ENCODE results near the gene LRRC40.
"Not testable (repeated sequence)": the region's sequence is repeated elsewhere in the genome, so short reads cannot be mapped to it uniquely, and the experiment has no call there.

Gene LRRC40

DNA sequence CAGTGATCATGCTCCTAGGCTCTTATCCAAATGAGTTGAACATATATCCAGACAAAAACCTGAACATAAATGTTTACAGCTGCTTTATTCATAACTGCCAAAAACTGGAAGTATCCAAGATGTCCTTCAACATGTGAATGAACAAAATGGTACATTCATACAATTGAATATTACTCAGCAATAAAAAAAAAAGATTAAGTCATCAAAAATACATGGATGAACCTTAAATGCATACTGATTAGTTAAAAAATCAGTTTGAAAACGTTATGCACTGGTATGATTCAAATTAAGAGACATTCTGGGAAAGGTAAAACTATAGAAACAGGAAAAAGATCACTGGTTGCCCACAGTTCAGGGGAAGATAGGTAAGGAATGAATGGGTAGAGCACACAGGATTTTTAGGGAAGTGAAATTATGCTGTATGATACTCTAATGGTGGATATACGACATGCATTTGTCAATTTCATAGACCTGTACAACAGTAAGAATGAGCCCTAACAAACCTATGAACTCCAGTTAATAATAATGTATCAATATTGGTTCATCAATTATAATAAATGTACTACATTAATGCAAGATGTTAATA lies 3.1 kb downstream of the LRRC40 start:
- no peak for DNase-seq (ENCODE audit: low read depth in 2 of 2)

- no peak for DNase-seq (ENCODE audit: low read depth in 2 of 2)
Measured at GRCh38 chr1:70200065-70200464, 5.3 kb downstream of the LRRC40 start.

GRCh38 chr1:70196333-70196732 lies 9.0 kb downstream of the LRRC40 start:
- no peak for DNase-seq (ENCODE audit: low read depth in 2 of 2)

DNA sequence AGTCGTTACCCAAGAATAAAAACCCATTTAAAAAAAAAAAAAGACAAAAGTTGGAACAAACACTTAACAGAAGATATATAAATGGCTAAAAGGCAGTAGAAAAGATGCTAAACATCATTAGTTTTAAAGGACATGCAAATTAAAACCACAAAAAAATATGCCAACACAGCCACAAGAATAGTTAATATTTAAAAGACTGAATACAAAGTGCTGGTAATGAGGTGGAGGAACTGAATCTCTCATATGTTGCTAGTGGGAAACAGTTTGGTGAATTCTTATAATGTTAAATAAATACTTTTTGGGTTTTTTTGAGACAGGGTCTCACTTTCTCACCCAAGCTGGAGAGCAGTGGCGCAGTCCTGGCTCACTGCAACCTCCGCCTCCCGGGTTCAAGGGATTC lies 10.0 kb downstream of the LRRC40 start:
- DNase-seq (ENCODE audit: low read depth in 2 of 2), result no peak

DNA sequence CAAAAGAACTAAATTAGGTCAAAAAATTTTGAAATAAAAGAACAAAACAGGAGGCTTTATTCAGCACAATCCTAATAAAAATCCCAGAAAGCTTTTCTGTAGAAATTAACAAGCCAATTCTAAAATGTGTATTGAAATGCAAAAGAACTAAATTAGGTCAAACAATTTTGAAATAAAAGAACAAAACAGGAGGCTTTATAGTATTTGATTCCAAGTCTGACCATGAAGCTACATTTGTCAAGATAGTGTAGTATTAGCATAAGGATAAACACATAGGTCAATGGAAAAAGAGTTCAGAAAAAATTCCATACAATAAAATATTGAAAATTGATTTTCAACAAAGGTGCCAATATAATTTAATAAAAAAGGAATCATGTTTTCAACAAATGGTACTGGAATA lies 10.8 kb downstream of the LRRC40 start:
- DNase-seq (ENCODE audit: low read depth in 2 of 2), result no peak

DNA sequence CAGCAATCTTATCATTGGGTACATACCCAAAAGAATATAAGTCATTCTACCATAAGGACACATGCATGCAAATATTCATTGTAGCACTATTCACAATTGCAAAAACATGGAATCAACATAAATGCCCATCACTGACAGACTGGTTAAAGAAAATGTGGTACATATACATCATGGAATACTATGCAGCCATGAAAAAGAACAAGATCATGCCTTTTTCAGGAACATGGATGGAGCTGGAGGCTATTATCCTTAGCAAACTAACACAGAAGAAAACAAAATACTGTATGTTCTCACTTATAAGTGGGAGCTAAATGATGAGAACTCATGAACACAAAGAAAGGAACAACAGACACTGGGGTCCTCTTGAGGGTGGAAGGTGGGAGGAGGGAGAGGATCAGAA lies 12.9 kb downstream of the LRRC40 start:
- DNase-seq (ENCODE audit: low read depth in 2 of 2), result not testable (repeated sequence)

GRCh38 chr1:70190180-70190579 lies 15.2 kb downstream of the LRRC40 start:
- no peak for DNase-seq (ENCODE audit: low read depth in 2 of 2)

DNA sequence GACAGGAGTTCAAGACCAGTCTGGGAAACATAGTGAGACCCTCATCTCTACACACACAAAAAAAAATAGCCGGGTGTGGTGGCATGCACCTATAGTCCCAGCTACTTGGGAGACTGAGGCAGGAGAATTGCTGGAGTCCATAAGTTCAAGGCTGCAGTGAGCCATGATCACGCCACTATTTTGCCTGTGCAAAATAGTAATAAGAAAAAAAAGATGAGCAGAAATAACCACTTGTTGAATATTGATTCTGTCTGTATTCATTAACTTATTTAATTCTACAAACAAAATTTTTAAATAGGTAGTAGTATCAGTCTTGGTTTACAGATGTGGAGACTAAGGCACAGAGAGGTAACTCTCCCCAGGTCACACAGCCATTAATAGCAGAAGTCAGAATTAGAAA lies 16.9 kb downstream of the LRRC40 start:
- DNase-seq (ENCODE audit: low read depth in 2 of 2), result no peak

GRCh38 chr1:70185181-70185580 lies 20.2 kb downstream of the LRRC40 start:
- DNase-seq (ENCODE audit: low read depth in 2 of 2), result not testable (repeated sequence)

DNA sequence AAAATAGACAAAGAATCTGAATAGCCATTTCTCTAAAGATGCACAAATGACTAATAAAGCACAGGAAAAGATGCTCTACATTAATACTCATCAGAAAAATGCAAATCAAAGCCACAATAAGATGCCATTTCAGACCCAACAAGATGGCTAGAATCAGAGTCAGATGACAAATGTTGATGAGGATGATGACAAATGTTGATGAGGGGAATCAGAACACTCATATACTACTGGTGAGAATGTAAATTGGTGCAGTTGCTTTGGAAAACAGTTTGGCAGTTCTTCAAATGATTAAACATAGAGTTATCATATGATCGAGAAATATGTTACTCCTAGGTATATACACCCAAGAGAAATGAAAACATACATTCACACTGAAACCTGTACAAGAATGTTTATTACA lies 33.9 kb downstream of the LRRC40 start:
- DNase-seq (ENCODE audit: low read depth in 2 of 2), result no peak

DNA sequence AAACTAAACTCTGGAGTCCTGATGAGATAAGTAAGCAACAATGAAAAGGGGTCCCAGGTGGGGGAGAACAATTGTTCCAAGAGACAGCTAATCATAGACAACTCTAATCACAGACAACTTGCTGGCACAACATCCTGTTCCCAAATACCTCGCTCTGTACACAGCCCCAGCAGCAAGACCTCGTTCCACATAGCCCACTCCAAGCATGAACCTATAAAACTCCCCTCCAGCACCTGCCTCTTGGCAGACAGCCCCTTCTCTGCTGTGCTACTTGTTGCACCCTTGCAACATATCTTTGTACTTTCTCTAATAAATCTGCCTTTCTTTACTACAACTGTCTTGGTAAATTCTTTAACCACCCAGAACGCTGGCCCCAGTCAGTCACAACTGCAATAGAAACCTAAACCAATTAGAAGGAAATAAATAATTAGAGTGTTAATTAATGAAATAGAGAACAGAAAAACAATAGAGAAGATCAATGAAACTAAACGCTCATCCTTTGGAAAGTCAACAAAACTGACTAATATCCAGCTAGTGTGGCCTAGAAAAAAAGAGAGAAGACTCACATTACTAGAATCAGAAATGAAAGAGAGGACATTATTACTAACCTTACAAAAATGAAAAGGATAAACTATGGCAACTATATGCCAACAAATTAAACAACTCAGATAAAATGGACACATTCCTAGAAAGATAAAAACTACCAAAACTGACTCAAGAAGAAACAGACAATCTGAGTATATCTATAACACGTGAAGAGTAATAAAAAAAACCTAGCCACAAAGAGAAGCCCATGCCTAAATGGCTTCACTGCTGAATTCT lies 36.1 kb downstream of the LRRC40 start:
- DNase-seq (ENCODE audit: low read depth in 2 of 2), result no peak

GRCh38 chr1:70168283-70168682 lies 37.1 kb downstream of the LRRC40 start:
- DNase-seq (ENCODE audit: low read depth in 2 of 2), result no peak

- no peak for DNase-seq (ENCODE audit: low read depth in 2 of 2)
Measured at GRCh38 chr1:70164350-70164749, 41.0 kb downstream of the LRRC40 start.

DNA sequence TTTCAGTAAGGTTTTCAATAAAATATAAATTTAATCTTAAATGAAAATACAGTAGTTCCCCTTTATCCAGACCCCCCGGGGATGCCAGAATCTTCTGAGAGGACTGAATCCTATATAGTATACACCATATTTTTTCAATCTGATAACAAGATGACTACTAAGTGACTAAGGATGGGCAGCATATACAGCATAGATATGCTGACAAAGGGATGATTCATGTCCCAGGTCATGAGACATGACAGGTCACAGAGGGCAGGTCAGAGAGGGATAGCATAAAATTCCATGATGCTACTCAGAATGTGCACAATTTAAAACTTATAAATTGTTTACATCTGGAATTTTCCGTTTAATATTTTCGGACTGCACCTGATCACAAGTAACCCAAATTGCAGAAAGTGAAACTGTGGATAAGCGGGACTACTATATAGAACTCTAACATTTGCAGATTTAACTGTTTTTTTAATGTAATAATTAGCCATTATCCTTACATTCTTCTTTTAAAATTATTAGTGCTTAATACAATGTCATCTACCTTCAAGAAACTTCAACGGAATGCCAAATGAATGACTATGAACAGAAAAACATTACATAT lies 48.8 kb downstream of the LRRC40 start:
- no peak for DNase-seq (ENCODE audit: low read depth in 2 of 2)

- no peak for DNase-seq (ENCODE audit: low read depth in 2 of 2)
Measured at GRCh38 chr1:70153739-70154138, 51.6 kb downstream of the LRRC40 start.

DNA sequence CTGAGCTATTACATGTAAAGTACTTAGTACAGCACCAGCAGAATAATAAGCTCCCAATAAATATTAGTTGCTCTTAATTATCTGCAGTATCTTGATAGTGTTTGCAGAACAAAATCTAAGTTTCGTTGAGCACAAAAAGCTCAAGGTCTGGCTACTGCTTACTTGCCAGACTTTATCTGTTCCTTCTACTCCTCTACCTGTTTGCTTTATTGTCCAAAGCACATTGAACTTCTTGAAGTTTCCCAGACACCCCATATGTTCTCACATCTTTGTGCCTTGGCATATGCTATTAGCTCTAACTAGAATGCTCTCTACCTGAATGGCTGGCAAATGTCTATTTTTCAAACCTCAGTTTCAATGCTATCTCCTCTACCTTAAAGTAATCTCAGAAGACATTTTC lies 54.9 kb downstream of the LRRC40 start:
- DNase-seq (ENCODE audit: low read depth in 2 of 2), result no peak

DNA sequence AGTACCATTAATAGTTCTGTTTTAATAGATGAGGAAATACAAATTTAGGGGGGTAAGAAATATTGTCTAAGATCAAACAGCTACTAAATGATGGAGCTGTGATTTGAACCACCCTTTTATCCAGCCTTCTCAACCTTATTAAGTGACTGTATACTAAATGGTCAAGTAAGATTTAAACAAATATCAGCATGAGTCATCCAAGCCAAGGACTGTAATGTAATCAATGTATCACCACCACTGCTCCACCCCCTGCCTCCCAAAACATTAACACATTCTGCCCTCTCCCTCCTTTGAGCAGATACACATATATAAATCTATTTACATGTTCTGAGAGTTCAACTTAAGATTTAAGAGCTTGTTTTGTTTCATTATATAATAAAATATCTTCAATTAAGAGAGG lies 58.9 kb downstream of the LRRC40 start:
- DNase-seq (ENCODE audit: low read depth in 2 of 2), result no peak

DNA sequence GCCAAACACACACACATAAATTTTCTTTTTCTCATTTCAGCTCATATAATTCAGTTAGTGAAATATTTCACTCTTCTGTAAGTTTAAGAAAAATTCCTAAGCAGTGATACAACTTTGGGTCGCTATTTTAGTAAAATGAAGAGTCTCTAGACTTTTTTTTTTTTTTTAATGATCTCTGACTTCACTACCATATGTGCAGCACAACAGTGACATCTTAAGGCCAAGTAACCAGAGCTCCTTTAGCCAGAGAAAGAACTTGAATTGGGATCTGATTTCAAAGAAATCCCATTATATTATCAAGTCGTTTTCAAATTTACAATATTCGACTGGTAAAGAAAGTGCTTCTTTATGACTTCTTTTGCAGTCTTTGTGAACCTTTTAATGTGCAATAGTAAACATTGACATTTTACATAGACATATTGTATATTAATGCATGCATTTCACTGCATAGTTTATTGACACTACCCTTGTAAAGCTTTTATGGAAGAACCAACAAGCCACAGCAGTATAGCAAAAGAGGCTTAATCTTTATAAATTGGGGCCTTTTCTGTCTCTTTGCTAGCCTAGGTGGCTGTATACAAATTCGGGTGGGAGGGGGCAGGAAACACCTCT lies 62.2 kb downstream of the LRRC40 start:
- DNase-seq (ENCODE audit: low read depth in 2 of 2), result no peak

DNA sequence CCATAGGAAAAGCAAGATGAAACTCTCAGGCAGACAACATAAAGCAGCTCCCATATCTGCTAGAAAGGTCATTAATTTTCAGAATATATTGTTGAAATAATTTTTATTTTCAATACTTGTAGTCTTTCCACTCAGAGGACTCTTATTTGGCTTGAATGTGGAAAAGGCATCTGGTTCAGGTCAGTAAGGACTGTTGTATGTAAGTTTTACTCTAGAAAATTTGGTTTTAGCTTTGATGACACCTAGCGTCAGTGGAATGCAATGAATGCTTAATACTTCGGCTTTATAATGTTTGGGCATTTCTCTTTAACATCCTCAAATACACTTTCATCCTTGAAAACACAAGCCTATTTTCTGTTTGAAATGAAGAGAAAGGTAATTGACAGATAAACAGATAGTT lies 63.3 kb downstream of the LRRC40 start:
- DNase-seq (ENCODE audit: low read depth in 2 of 2), result no peak

DNA sequence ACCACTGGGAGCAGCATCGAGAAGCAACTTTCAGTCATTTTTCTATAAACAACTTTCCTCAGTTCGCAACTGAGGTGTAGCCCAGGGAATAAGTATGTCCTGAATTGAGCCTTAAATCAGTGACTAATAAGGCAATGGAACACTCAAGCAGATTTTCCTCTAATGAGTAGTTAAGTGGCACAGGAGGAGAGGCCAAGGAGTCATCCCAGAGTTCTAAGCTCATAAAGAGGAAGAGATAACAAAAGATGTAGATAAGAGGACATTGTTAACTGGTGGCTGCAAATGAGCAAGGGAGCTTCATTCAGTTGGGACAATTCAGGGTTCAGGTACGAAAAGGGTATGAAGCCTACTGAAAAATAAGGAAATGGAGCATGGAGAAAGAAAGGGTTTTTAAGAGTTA lies 64.5 kb downstream of the LRRC40 start:
- DNase-seq (ENCODE audit: low read depth in 2 of 2), result no peak

- no peak for DNase-seq (ENCODE audit: low read depth in 2 of 2)
Measured at GRCh38 chr1:70140343-70140742, 65.0 kb downstream of the LRRC40 start.

DNA sequence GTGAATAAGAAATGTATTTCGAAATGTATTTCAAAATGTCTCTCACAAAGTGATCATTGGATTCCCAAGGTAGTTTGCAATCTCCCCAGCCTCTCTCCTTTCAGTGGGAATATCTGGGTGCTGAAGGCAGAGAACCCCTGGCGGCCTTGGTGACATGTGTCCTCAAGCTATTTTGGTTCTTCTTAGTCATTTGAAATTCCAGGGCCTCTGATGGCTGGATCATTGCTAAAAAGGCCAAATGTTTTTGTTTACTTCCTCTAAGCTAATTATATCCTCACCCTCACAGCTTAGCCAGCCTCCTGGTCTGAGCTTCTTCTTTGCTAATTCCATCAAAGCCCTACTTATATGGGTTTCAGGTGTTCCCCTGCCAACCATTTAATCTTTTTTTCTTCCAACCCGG lies 71.2 kb downstream of the LRRC40 start:
- no peak for DNase-seq (ENCODE audit: low read depth in 2 of 2)

DNA sequence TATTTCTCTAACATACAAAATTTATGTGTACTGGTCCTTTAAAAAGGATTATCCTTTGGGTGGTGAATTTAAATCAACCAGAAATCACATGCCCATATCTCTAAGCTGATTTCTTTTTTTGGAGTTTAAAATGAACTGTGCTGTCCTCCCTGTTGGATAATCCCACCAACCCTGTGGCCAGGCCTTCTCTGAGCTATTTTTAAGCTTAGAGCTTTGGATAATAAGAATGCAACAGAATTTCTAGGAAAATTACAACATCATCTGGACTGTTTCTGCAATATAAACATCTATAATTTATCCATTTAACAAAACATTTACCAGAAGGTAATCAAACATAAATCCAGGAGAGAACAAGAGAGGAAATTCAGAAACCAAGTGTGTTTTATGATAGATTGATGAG lies 88.3 kb downstream of the LRRC40 start:
- no peak for DNase-seq (ENCODE audit: low read depth in 2 of 2)
